HCT116 (cell line): ENCODE measurements around the gene MTHFSD. TPM values are rescaled to one million over a fixed set of nuclear protein-coding genes. Genes with fewer than 3 reads are reported as not detected.

Source experiments
- ATAC-seq: fragments of 200-7000 bp; cut with Tn5 transposase; 2 replicates; pipeline ENCODE4 v1.9.1; 2020; ENCODE audit warnings: mild to moderate bottlenecking, moderate library complexity
- BruUV-seq: library from RNA; stranded (reverse); fragments of 400-500 nt; replicated peaks from 2 replicates; lab custom pipeline; 2021; lab: Mats Ljungman, UMichigan
- CTCF ChIA-PET: fragments of 300-600 bp; sonication (Branson Sonifier 250); formaldehyde crosslinking; loops from one replicate; lab custom pipeline; 2021; ENCODE audit warnings: antibody characterized with exemption; lab: Charles Lee
- POLR2A ChIA-PET: fragments of 300-600, 350-600 bp; sonication (Branson Sonifier 250); formaldehyde crosslinking; loops from one replicate; lab custom pipeline; 2021; ENCODE audit warnings: antibody characterized with exemption; lab: Charles Lee
- RAD21 ChIA-PET, 2 experiments: fragments of 300-600 bp; sonication (Branson Sonifier 250); formaldehyde crosslinking; loops; one replicate each; lab custom pipeline; 2023; ENCODE audit warnings: low total read pairs in 2 of 2; ENCODE audit not compliant: uncharacterized antibody in 2 of 2, unreplicated experiment in 2 of 2, low non-redundant PET in 1 of 2; lab: Charles Lee
- DNase-seq: peaks from one replicate; pipeline ENCODE4 v3.0.0-alpha.2; 2010; ENCODE audit warnings: low read depth, low spot score
- H2AFZ ChIP-seq: fragments of 200-600 bp; shearing (Covaris generic), sonication (generic); 2 replicates; pipeline ENCODE4 v1.6.1; 2017; ENCODE audit warnings: low read depth, mixed run types, mixed read lengths, antibody characterized with exemption, low read length; ENCODE audit not compliant: poor library complexity, severe bottlenecking
- H3K27ac ChIP-seq: 2 replicates; pipeline ENCODE4 v1.5.1; 2012; ENCODE audit warnings: low read depth, low read length
- H3K27me3 ChIP-seq: fragments of 200-600 bp; sonication (generic); 2 replicates; pipeline ENCODE4 v1.6.1; 2016; ENCODE audit warnings: mixed run types, low read length, mixed read lengths; ENCODE audit not compliant: insufficient read depth
- H3K36me3 ChIP-seq, 2 experiments: fragments of 200-500 bp in 1 of 2; fragments of 200-600 bp in 1 of 2; sonication (Bioruptor generic) in 1 of 2; sonication (generic) in 1 of 2; 2 replicates each; pipeline versions ENCODE4 v1.5.1 to v1.6.1; 2014 to 2016; ENCODE audit warnings: low read length in 2 of 2, inconsistent platforms in 1 of 2, mixed read lengths in 1 of 2, mixed run types in 1 of 2; ENCODE audit not compliant: insufficient read depth in 2 of 2, control insufficient read depth in 1 of 2
- H3K4me1 ChIP-seq, 2 experiments: fragments of 200-600 bp in 1 of 2; sonication (generic) in 1 of 2; 2 replicates each; pipeline versions ENCODE4 v1.5.1 to v1.6.1; 2012 to 2017; ENCODE audit warnings: low read length in 2 of 2, inconsistent platforms in 1 of 2, mild to moderate bottlenecking in 1 of 2, mixed read lengths in 1 of 2, mixed run types in 1 of 2, moderate library complexity in 1 of 2; ENCODE audit not compliant: insufficient read depth in 2 of 2, control insufficient read depth in 1 of 2
- H3K4me2 ChIP-seq: fragments of 200-600 bp; sonication (generic); 2 replicates; pipeline ENCODE4 v1.6.1; 2017; ENCODE audit warnings: mixed run types, low read length, mixed read lengths
- H3K4me3 ChIP-seq, 2 experiments: fragments of 200-600 bp in 1 of 2; sonication (generic) in 1 of 2; replicated peaks in 1 of 2; 2 replicates each; pipeline ENCODE4 v1.5.1; 2011 to 2016; ENCODE audit warnings: low read length in 2 of 2, control low read depth in 1 of 2, low read depth in 1 of 2, mild to moderate bottlenecking in 1 of 2, mixed read lengths in 1 of 2, mixed run types in 1 of 2
- H3K79me2 ChIP-seq: fragments of 200-600 bp; sonication (generic); 2 replicates; pipeline ENCODE4 v1.6.1; 2017; ENCODE audit warnings: mild to moderate bottlenecking, mixed run types, low read length, moderate library complexity, mixed read lengths; ENCODE audit not compliant: insufficient read depth
- H3K9ac ChIP-seq: fragments of 200-600 bp; sonication (generic); 2 replicates; pipeline ENCODE4 v1.6.1; 2016; ENCODE audit warnings: low read length, mixed read lengths
- H3K9me2 ChIP-seq: fragments of 200-600 bp; sonication (generic), shearing (Covaris generic); 2 replicates; pipeline ENCODE4 v1.6.1; 2017; ENCODE audit warnings: mixed run types, mild to moderate bottlenecking, moderate library complexity; ENCODE audit not compliant: insufficient read depth
- H3K9me3 ChIP-seq, 2 experiments: fragments of 200-500 bp in 1 of 2; fragments of 200-600 bp in 1 of 2; sonication (Bioruptor generic) in 1 of 2; sonication (generic) in 1 of 2; 2 replicates each; pipeline ENCODE4 v1.6.1; 2014 to 2017; ENCODE audit warnings: low read length in 2 of 2, mixed read lengths in 2 of 2, inconsistent platforms in 1 of 2, low read depth in 1 of 2, mild to moderate bottlenecking in 1 of 2, mixed run types in 1 of 2, moderate library complexity in 1 of 2; ENCODE audit not compliant: control insufficient read depth in 1 of 2, insufficient read depth in 1 of 2
- H4K20me1 ChIP-seq: fragments of 200-600 bp; sonication (generic), shearing (Covaris generic); 2 replicates; pipeline ENCODE4 v1.6.1; 2017; ENCODE audit warnings: mixed run types, mild to moderate bottlenecking, moderate library complexity; ENCODE audit not compliant: insufficient read depth
- ATF3 ChIP-seq: IDR thresholded peaks from 2 replicates; pipeline ENCODE4 v1.6.1; 2012
- CBX3 ChIP-seq: IDR thresholded peaks from 2 replicates; pipeline ENCODE4 v1.6.1; 2012; ENCODE audit warnings: low read depth
- CEBPB ChIP-seq: IDR thresholded peaks from 2 replicates; pipeline ENCODE4 v1.6.1; 2012; ENCODE audit warnings: low read depth
- CTCF ChIP-seq, 3 experiments: fragments of 200-600 bp in 1 of 3; sonication (generic) in 1 of 3; IDR thresholded peaks in 2 of 3; conservative IDR thresholded peaks in 1 of 3; 2 replicates each; pipeline ENCODE4 v1.5.1; 2012 to 2017; ENCODE audit warnings: low read depth in 2 of 3, low read length in 2 of 3, antibody characterized with exemption in 1 of 3, borderline replicate concordance in 1 of 3, control low read depth in 1 of 3, mild to moderate bottlenecking in 1 of 3, mixed read lengths in 1 of 3, mixed run types in 1 of 3, moderate library complexity in 1 of 3; ENCODE audit not compliant: insufficient read depth in 1 of 3
- EGR1 ChIP-seq: IDR thresholded peaks from 2 replicates; pipeline ENCODE4 v1.6.1; 2012; ENCODE audit warnings: low read depth
- EZH2 ChIP-seq: fragments of 200-600 bp; sonication (generic); IDR thresholded peaks from 2 replicates; pipeline ENCODE4 v1.6.1; 2017; ENCODE audit warnings: antibody characterized with exemption, mixed run types
- EZH2phosphoT487 ChIP-seq: fragments of 200-600 bp; IDR thresholded peaks from 2 replicates; pipeline ENCODE4 v1.6.1; 2018; ENCODE audit warnings: antibody characterized with exemption, borderline replicate concordance
- MAX ChIP-seq: IDR thresholded peaks from 2 replicates; pipeline ENCODE4 v1.6.1; 2012
- POLR2A ChIP-seq: IDR thresholded peaks from 2 replicates; pipeline ENCODE4 v1.7.0; 2011; ENCODE audit warnings: borderline replicate concordance; ENCODE audit not compliant: insufficient read depth, insufficient read length; ENCODE audit errors: extremely low read depth
- RAD21 ChIP-seq: IDR thresholded peaks from 2 replicates; pipeline ENCODE4 v1.6.1; 2012; ENCODE audit warnings: low read depth, mild to moderate bottlenecking
- REST ChIP-seq: IDR thresholded peaks from 2 replicates; pipeline ENCODE4 v1.6.1; 2012; ENCODE audit warnings: low read depth
- SIN3A ChIP-seq: IDR thresholded peaks from 2 replicates; pipeline ENCODE4 v1.6.1; 2012; ENCODE audit warnings: low read depth
- TCF7L2 ChIP-seq: IDR thresholded peaks from 2 replicates; pipeline ENCODE4 v1.7.0; 2011; ENCODE audit warnings: borderline replicate concordance, inconsistent platforms; ENCODE audit not compliant: insufficient read depth, insufficient read length; ENCODE audit errors: extremely low read depth
- YY1 ChIP-seq: IDR thresholded peaks from 2 replicates; pipeline ENCODE4 v1.6.1; 2011; ENCODE audit warnings: low read length, low read depth, moderate library complexity, mild to moderate bottlenecking; ENCODE audit not compliant: insufficient replicate concordance; ENCODE audit errors: extremely low read depth
- ZFX ChIP-seq: fragments of 450-650 bp; IDR thresholded peaks from 2 replicates; pipeline ENCODE4 v1.6.1; 2017
- intact Hi-C: fragments of 100-400 bp; cut with micrococcal nuclease; formaldehyde crosslinking; loops from 2 replicates; pipeline ENCODE4 v1.10.0; 2022
- total RNA-seq: library from RNA; stranded (reverse); gene quantifications from one replicate; pipeline ENCODE4 v1.2.1, GENCODE V29; 2021; ENCODE audit not compliant: unreplicated experiment

Gene MTHFSD
- total RNA-seq, 1 experiment from 2014 or later = 33.1 TPM

GRCh38 chr16:86545481-86545880 is 9.6 kb downstream of the MTHFSD start:
- intact Hi-C loops = no loop called here
- no peaks in the 10 kb centered on the region for H3K4me1 ChIP-seq
- H3K4me2 ChIP-seq = no peak overlapping the region
- CTCF ChIA-PET = no interaction called here
- H3K27ac ChIP-seq = no peak overlapping the region
- no peak overlapping the region for H3K9ac ChIP-seq
- POLR2A ChIA-PET = no interaction called here
- H3K79me2 ChIP-seq = no peaks in the 10 kb centered on the region
- H4K20me1 ChIP-seq = no peaks in the 10 kb centered on the region
- no peak overlapping the region for H2AFZ ChIP-seq
- no peaks in the 10 kb centered on the region for H3K27me3 ChIP-seq
- no peaks in the 10 kb centered on the region for H3K9me2 ChIP-seq
- H3K36me3 ChIP-seq = peaks cover 30 to 47% of the 10 kb centered on the region in 2 experiments; a peak in 3 of 4 replicates
- H3K4me3 ChIP-seq = no peak overlapping the region
- TF ChIP-seq ATF3 = no peak
- no peak for TF ChIP-seq TCF7L2
- no peak for TF ChIP-seq REST
- no peak for TF ChIP-seq EZH2phosphoT487
- TF ChIP-seq EGR1 = no peak
- no peak for TF ChIP-seq CEBPB
- no peak for TF ChIP-seq CBX3
- TF ChIP-seq ZFX = no peak
- TF ChIP-seq MAX = no peak
- TF ChIP-seq RAD21 = no peak
- no peak for TF ChIP-seq SIN3A
- no peak for TF ChIP-seq YY1
- TF ChIP-seq EZH2 = no peak
- TF ChIP-seq POLR2A = no peak
- no peak for TF ChIP-seq CTCF (IDR thresholded peaks at IDR 0.05 in 2 of 3, conservative IDR thresholded peaks at IDR 0.05 in 1 of 3; ENCODE audit: borderline replicate concordance in 1 of 3, insufficient read depth in 1 of 3, low read depth in 2 of 3, low read length in 2 of 3)
- no peaks in the 10 kb centered on the region for H3K9me3 ChIP-seq
- BruUV-seq = no TSS peak
- RAD21 ChIA-PET = interaction anchor here in 1 of 2 experiments (0.5 kb wide), 1 partner anchor 530 kb away, joined by 3 read pairs; no protein-coding TSS in a partner anchor
- DNase-seq (no peak), ATAC-seq (no peak)
